HUES48 (cell line): ENCODE data around the gene DVL2.

ENCODE experiments used
- H3K27ac ChIP-seq: one replicate; pipeline ENCODE4 v1.7.0; 2013; ENCODE audit warnings: low read depth, low read length, inconsistent platforms
- H3K27me3 ChIP-seq: 2 replicates; pipeline ENCODE4 v1.6.1; 2013; ENCODE audit warnings: mild to moderate bottlenecking, low read length; ENCODE audit not compliant: control insufficient read depth, insufficient read depth
- H3K36me3 ChIP-seq: 2 replicates; pipeline ENCODE4 v1.6.1; 2013; ENCODE audit warnings: low read length; ENCODE audit not compliant: control insufficient read depth, insufficient read depth
- H3K4me1 ChIP-seq: 2 replicates; pipeline ENCODE4 v1.6.1; 2013; ENCODE audit warnings: mild to moderate bottlenecking, low read length; ENCODE audit not compliant: control insufficient read depth, insufficient read depth
- H3K4me3 ChIP-seq: 2 replicates; pipeline ENCODE4 v1.5.1; 2013; ENCODE audit warnings: mild to moderate bottlenecking, low read depth, low read length
- H3K9ac ChIP-seq: 2 replicates; pipeline ENCODE4 v1.6.1; 2013; ENCODE audit warnings: mild to moderate bottlenecking, low read depth, low read length, moderate library complexity
- H3K9me3 ChIP-seq: 2 replicates; pipeline ENCODE4 v1.6.1; 2013; ENCODE audit warnings: low read length; ENCODE audit not compliant: control insufficient read depth, insufficient read depth

Gene DVL2

GRCh38 chr17:7222972-7223292, 11.4 kb downstream of the DVL2 start:
- no peak overlapping the region for H3K27ac ChIP-seq
- H3K36me3 ChIP-seq = peaks cover 68% of the 10 kb centered on the region
- H3K27me3 ChIP-seq = no peaks in the 10 kb centered on the region
- H3K4me1 ChIP-seq = peaks cover 14% of the 10 kb centered on the region
- no peaks in the 10 kb centered on the region for H3K9me3 ChIP-seq
- H3K9ac ChIP-seq = no peak overlapping the region
- no peak overlapping the region for H3K4me3 ChIP-seq

GRCh38 chr17:7222093-7222971, 12.0 kb downstream of the DVL2 start:
- H3K9me3 ChIP-seq = no peaks in the 10 kb centered on the region
- no peak overlapping the region for H3K27ac ChIP-seq
- H3K9ac ChIP-seq = no peak overlapping the region
- no peaks in the 10 kb centered on the region for H3K27me3 ChIP-seq
- peaks cover 18% of the 10 kb centered on the region for H3K4me1 ChIP-seq
- H3K36me3 ChIP-seq = peaks cover 62% of the 10 kb centered on the region
- no peak overlapping the region for H3K4me3 ChIP-seq

- Histone ChIP-seq H3K9ac (no peak overlapping the region), H3K4me1 (peaks cover 21% of the 10 kb centered on the region), H3K4me3 (no peak overlapping the region), H3K27ac (no peak overlapping the region), H3K27me3 (no peaks in the 10 kb centered on the region), H3K9me3 (no peaks in the 10 kb centered on the region), H3K36me3 (peaks cover 53% of the 10 kb centered on the region)
These were observed 12.8 kb downstream of the DVL2 start for GRCh38 chr17:7221278-7222092.

GRCh38 chr17:7220593-7221277, 13.6 kb downstream of the DVL2 start:
- H3K27me3 ChIP-seq = no peaks in the 10 kb centered on the region
- no peaks in the 10 kb centered on the region for H3K9me3 ChIP-seq
- H3K36me3 ChIP-seq = peaks cover 46% of the 10 kb centered on the region
- peaks cover 27% of the 10 kb centered on the region for H3K4me1 ChIP-seq
- H3K27ac ChIP-seq = peak overlapping the region; percentile 90
- H3K4me3 ChIP-seq = peak overlapping the region; percentile 91
- peak overlapping the region; percentile 76 for H3K9ac ChIP-seq

GRCh38 chr17:7219812-7220592, 14.3 kb downstream of the DVL2 start, which contains the start of the genes ACADVL and DLG4:
Gene ACADVL (plus strand): TSS chr17:7219938. CDS start chr17:7219985, 47 bp downstream.
Gene DLG4 (minus strand): TSS chr17:7219836.
- Histone ChIP-seq H3K9me3 (no peaks in the 10 kb centered on the region), H3K4me1 (peaks cover 32% of the 10 kb centered on the region), H3K36me3 (peaks cover 38% of the 10 kb centered on the region), H3K9ac (peak within 1 kb of the TSS; percentile 76), H3K4me3 (peak within 1 kb of the TSS; percentile 91), H3K27ac (peak within 1 kb of the TSS; percentile 90), H3K27me3 (no peaks in the 10 kb centered on the region)

- Histone ChIP-seq H3K27ac (peak overlapping the region; percentile 90), H3K9ac (peak overlapping the region; percentile 76; the same call in 1 of the 2 replicates), H3K27me3 (no peaks in the 10 kb centered on the region), H3K4me3 (peak overlapping the region; percentile 91), H3K36me3 (peaks cover 33% of the 10 kb centered on the region), H3K4me1 (peaks cover 32% of the 10 kb centered on the region), H3K9me3 (no peaks in the 10 kb centered on the region)
These were observed 15.0 kb downstream of the DVL2 start for GRCh38 chr17:7219229-7219811.

GRCh38 chr17:7218758-7219157, 15.6 kb downstream of the DVL2 start:
- peaks cover 32% of the 10 kb centered on the region for H3K4me1 ChIP-seq

GRCh38 chr17:7218166-7218565, 16.2 kb downstream of the DVL2 start:
- H3K4me3 ChIP-seq = peak overlapping the region; percentile 57; the same call in 1 of the 2 replicates
- H3K27me3 ChIP-seq = no peaks in the 10 kb centered on the region
- peaks cover 21% of the 10 kb centered on the region for H3K36me3 ChIP-seq
- H3K27ac ChIP-seq = peak overlapping the region; percentile 39
- no peaks in the 10 kb centered on the region for H3K9me3 ChIP-seq
- H3K4me1 ChIP-seq = peaks cover 37% of the 10 kb centered on the region
- no peak overlapping the region for H3K9ac ChIP-seq

More at GRCh38 chr17:7218758-7219157, 15.6 kb downstream of the DVL2 start:
- no peaks in the 10 kb centered on the region for H3K27me3 ChIP-seq
- H3K9me3 ChIP-seq = no peaks in the 10 kb centered on the region
- peaks cover 27% of the 10 kb centered on the region for H3K36me3 ChIP-seq
- no peak overlapping the region for H3K9ac ChIP-seq
- H3K4me3 ChIP-seq = no peak overlapping the region
- H3K27ac ChIP-seq = no peak overlapping the region

GRCh38 chr17:7217113-7217987, 17.0 kb downstream of the DVL2 start:
- Histone ChIP-seq H3K36me3 (peaks cover 14% of the 10 kb centered on the region), H3K4me1 (peaks cover 37% of the 10 kb centered on the region), H3K27ac (peak overlapping the region; percentile 50), H3K27me3 (no peaks in the 10 kb centered on the region), H3K4me3 (peak overlapping the region; percentile 57), H3K9me3 (no peaks in the 10 kb centered on the region), H3K9ac (no peak overlapping the region)
